HG03342 (cell line): ENCODE data around the gene HOXA4.
A peak's percentile ranks its signal among the peaks of the same experiment; 100 is the strongest.

Experiments used
- ATAC-seq: cut with Tn5 transposase; IDR thresholded peaks from one replicate; pipeline ENCODE4 v1.9.1; 2021; ENCODE audit warnings: mild to moderate bottlenecking, moderate library complexity; ENCODE audit not compliant: unreplicated experiment

The HOXA4 gene

DNA sequence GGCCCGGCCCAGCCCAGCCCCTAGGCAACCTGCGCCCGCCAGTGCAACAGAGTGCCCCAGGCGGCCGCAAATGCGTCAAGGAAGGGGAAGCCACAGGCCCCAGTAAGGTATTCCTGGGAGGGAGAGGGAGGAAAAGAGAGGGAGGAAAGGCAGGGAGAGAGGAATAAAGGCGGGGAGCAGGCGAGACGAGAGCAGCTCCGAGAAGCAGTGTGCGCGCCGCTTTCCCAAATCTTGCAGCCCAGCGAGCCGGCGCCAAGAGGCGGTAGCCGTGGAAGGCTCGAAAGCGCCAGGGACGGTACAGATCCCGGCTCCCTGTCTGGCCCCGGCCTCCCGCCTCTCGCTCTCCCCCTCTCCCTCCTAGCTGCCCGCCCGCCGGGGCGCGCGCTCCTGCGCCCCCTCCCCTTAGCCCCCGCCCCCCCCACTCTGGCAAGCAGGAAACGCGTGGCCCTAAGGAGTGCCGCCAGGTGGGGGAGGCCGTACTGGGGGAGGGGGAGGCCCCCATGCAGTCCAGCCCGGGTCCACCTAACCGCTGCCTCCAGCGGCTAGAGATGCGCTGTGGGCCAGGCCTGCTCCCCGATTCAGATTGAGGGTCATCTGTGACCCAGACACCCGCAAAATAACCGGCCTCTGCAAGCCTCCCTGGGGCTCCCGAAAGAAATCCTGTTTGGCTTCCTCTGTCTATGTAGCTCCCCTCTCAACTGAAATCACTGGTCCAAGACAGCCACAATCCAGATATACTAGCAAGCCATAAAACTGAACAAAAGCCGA is 39.3 kb upstream of the HOXA4 start:
- no peak for ATAC-seq

DNA sequence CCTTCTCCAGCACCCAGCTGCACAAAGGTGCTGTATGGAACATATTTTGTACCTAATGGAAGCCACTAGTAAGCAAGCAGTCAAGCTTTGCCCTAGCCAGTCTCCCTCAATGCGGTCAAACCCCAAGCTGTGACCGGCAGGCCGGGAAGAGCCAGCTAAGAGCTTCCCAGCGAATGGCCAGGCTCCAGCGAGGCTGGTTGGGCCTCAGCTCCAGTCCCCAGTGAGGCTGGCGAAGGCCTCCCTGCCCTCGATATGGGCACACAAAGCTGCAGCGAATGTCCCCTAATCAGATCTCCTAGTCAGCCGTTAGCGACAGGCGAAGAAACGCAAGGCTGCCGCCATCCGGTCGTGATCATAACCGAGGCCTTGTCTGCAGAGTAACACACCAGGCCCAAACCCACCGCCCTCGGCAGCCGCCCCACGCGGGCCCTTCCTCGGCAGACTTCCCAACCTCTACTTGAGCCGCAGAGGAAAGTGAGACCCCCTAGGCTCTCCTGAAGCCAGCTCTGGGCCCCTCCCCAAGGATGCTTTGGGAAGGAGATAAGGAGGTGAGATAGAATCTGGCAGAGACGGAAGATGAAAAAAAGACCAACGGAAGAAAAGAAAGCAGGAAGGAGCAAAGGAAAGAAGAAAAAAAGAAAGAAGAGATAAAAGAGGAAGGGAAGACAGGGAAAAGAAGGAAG is 37.8 kb upstream of the HOXA4 start:
- ATAC-seq, result no peak

DNA sequence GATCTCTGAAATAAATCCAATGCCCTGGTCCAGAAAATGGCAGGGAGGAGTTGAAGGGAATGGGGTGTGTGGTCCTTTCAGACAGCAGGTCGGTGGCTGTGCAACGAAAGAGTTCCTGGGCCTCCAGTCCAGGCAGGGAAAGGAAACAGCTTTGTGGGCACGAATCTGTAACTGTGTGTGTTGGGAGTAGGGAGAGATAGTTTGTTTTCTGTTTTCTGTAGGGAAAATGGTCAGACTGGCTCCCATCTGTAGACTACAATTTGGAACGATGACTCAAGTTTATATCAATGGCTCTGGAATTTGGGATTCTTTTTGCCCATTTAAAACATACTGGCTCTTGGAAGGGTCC is 37.3 kb upstream of the HOXA4 start:
- ATAC-seq, result no peak

DNA sequence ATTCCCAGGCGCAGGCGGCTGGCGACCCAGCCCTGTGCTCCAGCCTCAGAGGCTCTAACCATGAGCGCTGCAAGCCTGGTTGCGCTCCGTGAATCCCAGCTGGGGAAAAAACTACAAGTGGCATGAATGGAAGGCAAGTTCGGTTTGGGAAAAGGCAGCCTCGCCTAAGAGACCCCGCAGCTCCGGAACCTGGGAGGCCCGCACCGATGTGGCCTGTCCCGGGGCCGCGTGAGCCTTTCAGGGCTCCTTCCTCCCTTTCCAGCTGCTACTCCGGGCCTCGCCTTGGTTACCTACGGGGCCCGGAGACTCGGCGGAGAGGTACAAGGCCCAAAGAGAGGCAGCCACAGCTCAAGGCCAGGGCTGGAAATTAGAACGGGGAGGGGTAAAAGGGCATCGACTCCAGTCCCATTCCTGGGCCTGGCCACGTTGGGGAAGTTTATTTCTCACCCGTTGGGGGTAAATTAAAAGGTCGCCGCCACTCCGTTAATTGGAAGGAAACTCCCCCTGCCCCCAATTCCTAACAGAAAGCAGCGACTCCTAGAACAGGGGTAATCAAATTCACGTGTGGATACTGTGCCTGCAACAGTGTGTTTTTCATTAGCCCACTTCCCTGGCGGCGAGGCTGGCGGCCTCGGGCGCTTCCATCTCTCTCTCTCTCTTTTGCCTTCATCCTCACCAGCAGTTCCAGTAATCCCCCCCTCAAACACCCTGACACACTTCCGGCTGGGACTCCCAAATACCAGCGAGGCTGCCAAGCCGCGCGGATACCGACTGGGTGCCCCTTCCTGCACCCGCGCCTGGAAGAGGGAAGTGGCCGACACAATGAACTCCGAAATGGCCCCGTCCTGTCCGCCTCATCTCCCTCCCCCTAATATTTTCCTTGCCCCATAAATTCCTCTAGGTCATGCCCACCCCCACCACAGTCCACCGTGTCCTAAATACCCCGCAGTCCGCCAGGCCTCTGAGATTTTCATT is 36.3 kb upstream of the HOXA4 start:
- ATAC-seq, result no peak

- no peak for ATAC-seq
These were observed 35.5 kb upstream of the HOXA4 start for GRCh38 chr7:27165996-27166530.

- ATAC-seq, result no peak
These were observed 34.8 kb upstream of the HOXA4 start, which contains the start of gene HOXA9 for GRCh38 chr7:27165089-27165995. TSS of gene HOXA9 (minus strand) at chr7:27165537. CDS start at chr7:27165457, 80 bp downstream.

GRCh38 chr7:27164367-27165088 is 34.0 kb upstream of the HOXA4 start:
- ATAC-seq, result no peak

DNA sequence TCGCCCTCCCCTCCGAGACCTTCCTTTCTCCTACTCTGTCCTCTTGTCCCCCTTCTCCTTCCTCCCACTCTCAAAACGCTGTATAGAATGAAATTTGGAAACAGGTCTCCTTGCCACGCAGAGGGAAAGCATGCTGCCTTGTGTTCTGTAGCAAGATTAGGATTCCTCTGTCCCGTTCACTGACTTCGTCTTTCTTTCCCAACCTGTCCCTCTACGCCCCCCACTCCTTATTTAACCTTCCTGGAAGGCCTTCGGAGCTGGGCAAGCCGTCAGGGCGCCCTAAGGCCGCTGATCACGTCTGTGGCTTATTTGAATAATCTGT is 33.4 kb upstream of the HOXA4 start:
- no peak for ATAC-seq

- no peak for ATAC-seq
These were observed 32.9 kb upstream of the HOXA4 start for GRCh38 chr7:27163288-27164044.

GRCh38 chr7:27162561-27163287 is 32.2 kb upstream of the HOXA4 start:
- no peak for ATAC-seq

GRCh38 chr7:27161721-27162560 is 31.4 kb upstream of the HOXA4 start:
- no peak for ATAC-seq

DNA sequence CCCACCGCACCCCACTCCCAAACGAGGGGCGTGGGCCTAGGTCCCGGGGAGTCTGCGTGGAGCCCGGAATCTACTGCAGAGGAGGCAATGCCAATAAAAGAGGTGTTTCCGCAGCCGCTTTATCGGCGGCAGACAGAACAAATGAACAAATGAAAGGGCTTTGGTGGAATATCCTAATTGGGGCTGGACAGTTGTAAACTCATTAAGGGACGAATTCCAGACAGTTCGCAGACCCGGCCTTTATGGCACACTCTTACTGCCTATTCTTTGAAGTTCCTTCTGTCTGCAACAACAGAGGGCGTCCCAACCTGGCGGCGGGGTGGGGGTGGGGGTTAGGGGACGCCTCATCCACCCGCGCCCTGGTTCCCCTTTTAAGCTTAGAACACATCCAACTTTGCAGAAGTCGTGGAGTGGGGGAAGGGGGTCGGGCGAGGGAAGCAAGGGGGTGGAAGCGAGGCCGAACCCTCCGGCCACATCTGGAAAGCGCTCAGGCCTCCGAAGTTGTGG is 30.7 kb upstream of the HOXA4 start:
- no peak for ATAC-seq

- ATAC-seq, result peak; percentile 44
These were observed 30.1 kb upstream of the HOXA4 start for GRCh38 chr7:27160546-27161213.

GRCh38 chr7:27160145-27160545 is 29.6 kb upstream of the HOXA4 start:
- no peak for ATAC-seq

DNA sequence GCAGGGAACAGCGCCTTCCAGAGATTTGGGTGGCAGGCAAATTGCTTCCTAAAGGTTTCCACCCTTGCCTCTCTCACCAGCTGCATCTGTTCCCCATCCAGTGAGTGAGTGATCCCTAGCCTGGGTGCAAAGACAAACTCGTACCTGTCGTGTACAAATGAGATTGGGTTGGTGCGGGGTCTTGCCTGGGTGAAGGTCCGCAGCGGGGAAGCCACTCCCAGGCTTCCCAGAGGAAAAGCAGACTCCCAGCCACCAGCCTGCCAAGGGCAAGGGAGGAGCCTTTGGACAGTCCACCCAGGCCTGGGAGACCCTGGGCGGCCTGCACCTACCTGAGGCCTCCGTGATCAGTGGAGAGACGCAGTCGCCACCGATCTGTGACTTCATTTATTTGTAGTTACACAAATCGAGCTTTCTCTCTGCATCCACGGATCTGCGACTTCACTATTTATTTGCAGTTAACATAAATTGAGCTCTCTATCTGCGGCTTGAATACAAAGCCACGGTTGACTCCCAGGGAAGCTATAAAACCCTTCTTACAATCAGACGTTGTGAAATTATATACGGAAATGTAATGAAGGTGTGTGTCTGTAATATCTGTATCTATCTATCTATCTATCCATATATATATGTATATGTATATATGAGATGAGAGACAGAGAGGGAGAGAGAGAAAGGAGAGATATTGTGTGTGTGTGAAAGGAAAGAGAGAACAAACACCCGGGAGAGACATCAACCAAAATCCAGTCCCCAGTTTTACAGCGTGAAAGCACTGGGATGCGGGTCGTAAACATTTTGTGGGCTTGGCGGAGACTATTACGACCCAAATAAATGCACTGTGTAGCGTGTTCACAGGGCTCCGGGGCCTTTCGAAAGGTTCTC is 28.9 kb upstream of the HOXA4 start:
- ATAC-seq, result no peak
